Prostate gland (tissue), 2 donors: ENCODE results near the gene CFAP97D2.

Experiments
- CTCF ChIP-seq, 4 experiments: fragments of 200-600 bp in 2 of 4; fragments of 450-650 bp in 2 of 4; sonication (generic) in 2 of 4; IDR thresholded peaks; 1 replicate in 3 of 4; 2 replicates in 1 of 4; pipeline ENCODE4 v1.5.1; 2016 to 2019; ENCODE audit warnings: antibody characterized with exemption in 4 of 4, mild to moderate bottlenecking in 2 of 4, moderate library complexity in 2 of 4
- POLR2A ChIP-seq: fragments of 450-650 bp; IDR thresholded peaks from one replicate; pipeline ENCODE4 v1.6.1; 2016; ENCODE audit warnings: antibody characterized with exemption, mild to moderate bottlenecking
- POLR2AphosphoS5 ChIP-seq: sonication (generic); formaldehyde crosslinking; IDR thresholded peaks from one replicate; pipeline ENCODE4 v1.6.1; 2017; ENCODE audit warnings: antibody characterized with exemption

DNA sequence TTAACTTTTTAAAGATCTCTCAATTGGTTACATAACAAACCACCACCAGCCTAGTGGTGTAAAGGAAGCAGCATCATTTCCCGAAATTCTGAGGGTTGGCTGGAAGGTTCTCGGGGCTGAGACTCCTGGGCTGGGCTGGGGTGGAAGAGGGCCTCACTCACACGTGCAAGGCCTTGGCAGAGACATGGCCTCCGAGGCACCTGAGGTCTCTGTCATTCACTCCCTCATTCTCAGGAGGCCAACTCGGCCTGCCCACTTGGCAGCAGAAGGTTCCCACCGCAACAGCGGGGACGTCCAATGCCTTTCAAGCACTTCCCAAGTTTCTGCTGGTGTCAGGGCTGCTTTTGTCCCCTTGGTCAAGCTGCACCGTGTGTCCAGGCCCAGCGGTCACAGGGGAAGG lies 28.0 kb upstream of the CFAP97D2 start:
- TF ChIP-seq CTCF (IDR thresholded peaks at IDR 0.05) (no peak), POLR2A (no peak), POLR2AphosphoS5 (no peak)
